Measurements from ENCODE around the gene CCDC6. TPM values are rescaled to one million over a fixed set of nuclear protein-coding genes. Genes with fewer than 3 reads are reported as not detected.
A peak's percentile ranks its signal among the peaks of the same experiment; 100 is the strongest.

Gene CCDC6
- total RNA-seq, 1 experiment from 2014 or later: 91.9 TPM

GRCh38 chr10:59945590-59945989 lies 39.2 kb upstream of the CCDC6 start:
- TF ChIP-seq CTCF (conservative IDR thresholded peaks at IDR 0.05) (no peak), EZH2 (IDR thresholded peaks at IDR 0.05; ENCODE audit: low read depth) (no peak)
- H3K4me3 ChIP-seq: no peak overlapping the region
- H3K79me2 ChIP-seq (ENCODE audit: low read depth): no peaks in the 10 kb centered on the region
- H3K36me3 ChIP-seq (ENCODE audit: low read depth): no peaks in the 10 kb centered on the region
- BruUV-seq (replicated peaks): no TSS peak
- CTCF ChIA-PET: interaction anchor here (0.6 kb wide), 1 partner anchor 46 kb away, joined by 4 read pairs; no protein-coding TSS in a partner anchor
- intact Hi-C loops (cut with micrococcal nuclease; ENCODE audit: unreplicated experiment): no loop called here
- no peak overlapping the region for H2AFZ ChIP-seq
- H3K4me2 ChIP-seq: no peak overlapping the region
- H3K9me2 ChIP-seq (ENCODE audit: insufficient read depth): no peaks in the 10 kb centered on the region
- H4K20me1 ChIP-seq (ENCODE audit: insufficient read depth): no peaks in the 10 kb centered on the region
- no peak overlapping the region for H3K27ac ChIP-seq
- no peaks in the 10 kb centered on the region for H3K27me3 ChIP-seq (ENCODE audit: insufficient read depth, low read depth)
- no peaks in the 10 kb centered on the region for H3F3A ChIP-seq (ENCODE audit: insufficient read depth, low read depth)
- POLR2A ChIA-PET (ENCODE audit: unreplicated experiment): no interaction called here
- DNase-seq: no peak
- H3K4me1 ChIP-seq (replicated peaks; ENCODE audit: insufficient read depth): no peaks in the 10 kb centered on the region
- H3K9me3 ChIP-seq (ENCODE audit: insufficient read depth, low read depth): no peaks in the 10 kb centered on the region

GRCh38 chr10:59944339-59944935 lies 38.1 kb upstream of the CCDC6 start:
- Histone ChIP-seq H3K36me3 (ENCODE audit: low read depth) (no peaks in the 10 kb centered on the region), H3K27me3 (ENCODE audit: insufficient read depth, low read depth) (no peaks in the 10 kb centered on the region), H2AFZ (no peak overlapping the region), H4K20me1 (ENCODE audit: insufficient read depth) (no peaks in the 10 kb centered on the region), H3K27ac (no peak overlapping the region), H3K4me3 (no peak overlapping the region), H3F3A (ENCODE audit: insufficient read depth, low read depth) (no peaks in the 10 kb centered on the region), H3K4me1 (replicated peaks; ENCODE audit: insufficient read depth) (no peaks in the 10 kb centered on the region), H3K9me2 (ENCODE audit: insufficient read depth) (no peaks in the 10 kb centered on the region), H3K4me2 (no peak overlapping the region), H3K79me2 (ENCODE audit: low read depth) (no peaks in the 10 kb centered on the region), H3K9me3 (ENCODE audit: insufficient read depth, low read depth) (no peaks in the 10 kb centered on the region)
- TF ChIP-seq EZH2 (IDR thresholded peaks at IDR 0.05; ENCODE audit: low read depth): no peak
- TF ChIP-seq CTCF (conservative IDR thresholded peaks at IDR 0.05): no peak
- ChIA-PET POLR2A (ENCODE audit: unreplicated experiment) (no interaction called here), CTCF (no interaction called here)
- BruUV-seq (replicated peaks): no TSS peak
- intact Hi-C loops (cut with micrococcal nuclease; ENCODE audit: unreplicated experiment): no loop called here
- DNase-seq: peak in 1 of 2 experiments; percentile 39

- Histone ChIP-seq H4K20me1 (ENCODE audit: insufficient read depth) (no peaks in the 10 kb centered on the region), H3K36me3 (ENCODE audit: low read depth) (no peaks in the 10 kb centered on the region), H3K27me3 (ENCODE audit: insufficient read depth, low read depth) (no peaks in the 10 kb centered on the region), H3K4me1 (replicated peaks; ENCODE audit: insufficient read depth) (no peaks in the 10 kb centered on the region), H3F3A (ENCODE audit: insufficient read depth, low read depth) (no peaks in the 10 kb centered on the region), H3K27ac (no peak overlapping the region), H3K4me2 (no peak overlapping the region), H3K9me3 (ENCODE audit: insufficient read depth, low read depth) (no peaks in the 10 kb centered on the region), H2AFZ (no peak overlapping the region), H3K4me3 (no peak overlapping the region), H3K79me2 (ENCODE audit: low read depth) (no peaks in the 10 kb centered on the region), H3K9me2 (ENCODE audit: insufficient read depth) (no peaks in the 10 kb centered on the region)
- intact Hi-C loops (cut with micrococcal nuclease; ENCODE audit: unreplicated experiment): no loop called here
- no TSS peak for BruUV-seq (replicated peaks)
- CTCF ChIA-PET: no interaction called here
- no peak for DNase-seq
- POLR2A ChIA-PET (ENCODE audit: unreplicated experiment): no interaction called here
- TF ChIP-seq EZH2 (IDR thresholded peaks at IDR 0.05; ENCODE audit: low read depth) (no peak), CTCF (conservative IDR thresholded peaks at IDR 0.05) (no peak)
Measured at GRCh38 chr10:59942556-59942955, 36.2 kb upstream of the CCDC6 start.
